H9 (cell line): ENCODE data around the gene RINT1. TPM values are rescaled to one million over a fixed set of nuclear protein-coding genes. Genes with fewer than 3 reads are reported as not detected.

Experiments
- DNase-seq: peaks from one replicate; pipeline ENCODE4 v3.0.0-alpha.2; 2017
- H2AFZ ChIP-seq: one replicate; pipeline ENCODE4 v1.6.1; 2013; ENCODE audit warnings: mild to moderate bottlenecking, low read length, control low read depth, moderate library complexity
- H2AK5ac ChIP-seq: 2 replicates; pipeline ENCODE4 v1.6.1; 2013; ENCODE audit warnings: low read length, control low read depth, mixed read lengths; ENCODE audit not compliant: insufficient read length
- H2BK120ac ChIP-seq: one replicate; pipeline ENCODE4 v1.6.1; 2013; ENCODE audit warnings: low read depth, mild to moderate bottlenecking, low read length, control low read depth, inconsistent platforms; ENCODE audit not compliant: poor library complexity, severe bottlenecking
- H2BK12ac ChIP-seq: 2 replicates; pipeline ENCODE4 v1.6.1; 2013; ENCODE audit warnings: low read length, control low read depth, mixed read lengths, low read depth; ENCODE audit not compliant: insufficient read length
- H2BK15ac ChIP-seq: 2 replicates; pipeline ENCODE4 v1.6.1; 2013; ENCODE audit warnings: low read depth, low read length, control low read depth
- H2BK20ac ChIP-seq: one replicate; pipeline ENCODE4 v1.6.1; 2013; ENCODE audit warnings: low read depth, mild to moderate bottlenecking, low read length, control low read depth, inconsistent platforms; ENCODE audit not compliant: poor library complexity, severe bottlenecking
- H2BK5ac ChIP-seq: 2 replicates; pipeline ENCODE4 v1.6.1; 2013; ENCODE audit warnings: low read length, control low read depth, mixed read lengths; ENCODE audit not compliant: insufficient read length
- H3K14ac ChIP-seq: 2 replicates; pipeline ENCODE4 v1.6.1; 2013; ENCODE audit warnings: low read length, control low read depth; ENCODE audit not compliant: insufficient read depth
- H3K18ac ChIP-seq: 2 replicates; pipeline ENCODE4 v1.6.1; 2013; ENCODE audit warnings: low read depth, mild to moderate bottlenecking, mixed read lengths, low read length, control low read depth; ENCODE audit not compliant: insufficient read length
- H3K23ac ChIP-seq: 2 replicates; pipeline ENCODE4 v1.6.1; 2013; ENCODE audit warnings: low read length, control low read depth, mixed read lengths, low read depth; ENCODE audit not compliant: insufficient read length
- H3K23me2 ChIP-seq: 2 replicates; pipeline ENCODE4 v1.6.1; 2013; ENCODE audit warnings: low read depth, mild to moderate bottlenecking, mixed read lengths, low read length, control low read depth; ENCODE audit not compliant: insufficient read length, poor library complexity, severe bottlenecking
- H3K27ac ChIP-seq: 2 replicates; pipeline ENCODE4 v1.5.1; 2013; ENCODE audit warnings: low read length, control low read depth, mixed read lengths, low read depth; ENCODE audit not compliant: insufficient read length
- H3K27me3 ChIP-seq: 2 replicates; pipeline ENCODE4 v1.6.1; 2013; ENCODE audit warnings: low read length, control low read depth, inconsistent platforms; ENCODE audit not compliant: insufficient read depth
- H3K4ac ChIP-seq: 2 replicates; pipeline ENCODE4 v1.6.1; 2013; ENCODE audit warnings: low read depth, mild to moderate bottlenecking, control low read depth, inconsistent platforms, low read length, moderate library complexity
- H3K4me1 ChIP-seq: 2 replicates; pipeline ENCODE4 v1.6.1; 2013; ENCODE audit warnings: low read length, control low read depth, inconsistent platforms; ENCODE audit not compliant: insufficient read depth
- H3K4me2 ChIP-seq: 2 replicates; pipeline ENCODE4 v1.6.1; 2013; ENCODE audit warnings: low read length, control low read depth, mixed read lengths; ENCODE audit not compliant: insufficient read length, insufficient read depth
- H3K56ac ChIP-seq: 2 replicates; pipeline ENCODE4 v1.6.1; 2013; ENCODE audit warnings: low read depth, mild to moderate bottlenecking, mixed read lengths, low read length, control low read depth; ENCODE audit not compliant: insufficient read length
- H3K79me1 ChIP-seq: 2 replicates; pipeline ENCODE4 v1.6.1; 2013; ENCODE audit warnings: low read depth, mild to moderate bottlenecking, moderate library complexity, low read length, control low read depth, inconsistent platforms; ENCODE audit not compliant: insufficient read depth, poor library complexity, severe bottlenecking
- H3K79me2 ChIP-seq: 2 replicates; pipeline ENCODE4 v1.6.1; 2013; ENCODE audit warnings: low read length, control low read depth, inconsistent platforms; ENCODE audit not compliant: insufficient read depth
- H3K9ac ChIP-seq: 2 replicates; pipeline ENCODE4 v1.6.1; 2013; ENCODE audit warnings: low read length, control low read depth, mixed read lengths; ENCODE audit not compliant: insufficient read length; ENCODE audit errors: extremely low read depth
- H3K9me3 ChIP-seq: one replicate; pipeline ENCODE4 v1.6.1; 2013; ENCODE audit warnings: low read depth, low read length, inconsistent platforms; ENCODE audit not compliant: control insufficient read depth
- H3T11ph ChIP-seq: one replicate; pipeline ENCODE4 v1.6.1; 2013; ENCODE audit warnings: mild to moderate bottlenecking, low read length, control low read depth, inconsistent platforms
- H4K20me1 ChIP-seq: one replicate; pipeline ENCODE4 v1.6.1; 2013; ENCODE audit not compliant: control insufficient read depth, insufficient read length, insufficient read depth
- H4K5ac ChIP-seq: 2 replicates; pipeline ENCODE4 v1.6.1; 2013; ENCODE audit warnings: low read depth, mild to moderate bottlenecking, mixed read lengths, low read length, control low read depth; ENCODE audit not compliant: insufficient read length
- H4K8ac ChIP-seq: replicated peaks from 2 replicates; pipeline ENCODE4 v1.6.1; 2013; ENCODE audit warnings: low read length, control low read depth, mixed read lengths, low read depth; ENCODE audit not compliant: insufficient read length
- H4K91ac ChIP-seq: 2 replicates; pipeline ENCODE4 v1.6.1; 2013; ENCODE audit warnings: low read depth, mild to moderate bottlenecking, moderate library complexity, mixed read lengths, low read length, control low read depth; ENCODE audit not compliant: insufficient read length
- H3K27ac Mint-ChIP-seq, 3 experiments: 2 replicates in 2 of 3; 3 replicates in 1 of 3; pipeline ENCODE4 v1.8.0; 2020 to 2021; ENCODE audit warnings: mixed read lengths in 3 of 3, mild to moderate bottlenecking in 1 of 3, moderate library complexity in 1 of 3
- H3K27me3 Mint-ChIP-seq: 2 replicates; pipeline ENCODE4 v1.8.0; 2021; ENCODE audit warnings: low read depth, mild to moderate bottlenecking, moderate library complexity, mixed read lengths
- H3K36me3 Mint-ChIP-seq, 3 experiments: 2 replicates in 2 of 3; 3 replicates in 1 of 3; pipeline ENCODE4 v1.8.0; 2020 to 2021; ENCODE audit warnings: low read depth in 3 of 3, mixed read lengths in 3 of 3; ENCODE audit not compliant: insufficient read depth in 1 of 3
- H3K4me1 Mint-ChIP-seq, 2 experiments: 2 replicates each; pipeline ENCODE4 v1.8.0; 2020; ENCODE audit warnings: mixed read lengths in 2 of 2
- H3K4me3 Mint-ChIP-seq, 2 experiments: 2 replicates in 1 of 2; 3 replicates in 1 of 2; pipeline ENCODE4 v1.8.0; 2020 to 2021; ENCODE audit warnings: mild to moderate bottlenecking in 2 of 2, mixed read lengths in 2 of 2, moderate library complexity in 1 of 2
- H3K9me3 Mint-ChIP-seq, 2 experiments: 2 replicates in 1 of 2; 3 replicates in 1 of 2; pipeline ENCODE4 v1.8.0; 2020; ENCODE audit warnings: mild to moderate bottlenecking in 2 of 2, mixed read lengths in 2 of 2, moderate library complexity in 1 of 2
- WGBS: extraction: QIAGEN DNeasy Blood & Tissue Kit; methylation state at CpG from one replicate; pipeline ENCODE4 v1.1.7; 2013; ENCODE audit warnings: missing lambda C conversion rate, low lambda C conversion rate, mixed read lengths; ENCODE audit not compliant: insufficient read length; ENCODE audit errors: extremely low coverage; 5-methylcytosine and 5-hydroxymethylcytosine counted together
- total RNA-seq: library from RNA; stranded (reverse); gene quantifications from 2 replicates; pipeline ENCODE4 v1.2.1, GENCODE V29; 2021
- TF ChIP-seq, protein P1 (sequence below): fragments of 200-600 bp; sonication (generic); conservative IDR thresholded peaks from 3 replicates; pipeline ENCODE4 v1.8.0; 2021; ENCODE audit warnings: antibody characterized with exemption, mild to moderate bottlenecking

Gene RINT1
- total RNA-seq, 1 experiment from 2014 or later, result 21.5 TPM

DNA sequence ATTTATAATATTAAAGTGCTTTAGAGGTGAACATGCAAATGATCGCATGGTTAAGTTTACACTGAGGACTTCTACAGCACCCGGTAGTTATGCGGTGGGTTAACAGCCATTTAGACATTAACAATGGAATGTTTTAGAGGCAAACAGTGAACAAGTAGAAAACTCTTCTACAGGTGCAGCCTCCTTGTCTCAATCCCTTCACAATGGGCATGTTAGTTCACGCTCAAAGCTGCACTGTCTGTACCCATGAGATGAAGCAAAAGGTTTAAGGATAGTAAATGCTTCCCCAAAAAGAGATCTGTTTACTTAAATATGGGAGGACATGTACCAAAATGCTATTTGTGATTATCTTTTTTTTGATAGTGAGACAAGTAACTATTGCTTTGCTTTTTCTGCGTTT, 35.0 kb upstream of the RINT1 start:
- Histone ChIP-seq H3K23ac (no peak overlapping the region), H2AK5ac (no peak overlapping the region), H2BK20ac (no peak overlapping the region), H3K4me1 (no peaks in the 10 kb centered on the region), H2BK5ac (no peak overlapping the region), H3K4me2 (no peak overlapping the region), H2AFZ (no peak overlapping the region), H4K91ac (no peak overlapping the region), H3K23me2 (no peaks in the 10 kb centered on the region), H3K14ac (no peak overlapping the region), H3T11ph (no peak overlapping the region), H3K27me3 (no peaks in the 10 kb centered on the region), H4K5ac (no peak overlapping the region), H3K9ac (no peak overlapping the region), H3K18ac (no peak overlapping the region), H3K4ac (no peak overlapping the region), H3K56ac (no peak overlapping the region), H2BK120ac (no peak overlapping the region), H3K79me2 (no peaks in the 10 kb centered on the region), H3K27ac (no peak overlapping the region), H2BK12ac (no peak overlapping the region), H4K20me1 (no peaks in the 10 kb centered on the region), H2BK15ac (no peak overlapping the region), H4K8ac (no peak overlapping the region), H3K79me1 (no peaks in the 10 kb centered on the region), H3K9me3 (no peaks in the 10 kb centered on the region)
- H3K4me1 Mint-ChIP-seq, result peaks cover 0 to 4% of the 10 kb centered on the region in 2 experiments; a peak in 3 of 4 replicates
- H3K9me3 Mint-ChIP-seq, result no peaks in the 10 kb centered on the region
- no peaks in the 10 kb centered on the region for H3K27me3 Mint-ChIP-seq
- no peak for DNase-seq
- TF ChIP-seq, protein P1, sequence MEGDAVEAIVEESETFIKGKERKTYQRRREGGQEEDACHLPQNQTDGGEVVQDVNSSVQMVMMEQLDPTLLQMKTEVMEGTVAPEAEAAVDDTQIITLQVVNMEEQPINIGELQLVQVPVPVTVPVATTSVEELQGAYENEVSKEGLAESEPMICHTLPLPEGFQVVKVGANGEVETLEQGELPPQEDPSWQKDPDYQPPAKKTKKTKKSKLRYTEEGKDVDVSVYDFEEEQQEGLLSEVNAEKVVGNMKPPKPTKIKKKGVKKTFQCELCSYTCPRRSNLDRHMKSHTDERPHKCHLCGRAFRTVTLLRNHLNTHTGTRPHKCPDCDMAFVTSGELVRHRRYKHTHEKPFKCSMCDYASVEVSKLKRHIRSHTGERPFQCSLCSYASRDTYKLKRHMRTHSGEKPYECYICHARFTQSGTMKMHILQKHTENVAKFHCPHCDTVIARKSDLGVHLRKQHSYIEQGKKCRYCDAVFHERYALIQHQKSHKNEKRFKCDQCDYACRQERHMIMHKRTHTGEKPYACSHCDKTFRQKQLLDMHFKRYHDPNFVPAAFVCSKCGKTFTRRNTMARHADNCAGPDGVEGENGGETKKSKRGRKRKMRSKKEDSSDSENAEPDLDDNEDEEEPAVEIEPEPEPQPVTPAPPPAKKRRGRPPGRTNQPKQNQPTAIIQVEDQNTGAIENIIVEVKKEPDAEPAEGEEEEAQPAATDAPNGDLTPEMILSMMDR, result no peak
- no peak overlapping the region for H3K4me3 Mint-ChIP-seq
- WGBS, result no CpG with 5 or more reads among the region's 5 CpGs
- H3K27ac Mint-ChIP-seq, result no peak overlapping the region
- peaks cover 23 to 60% (median 27%) of the 10 kb centered on the region in 3 experiments; a peak in 6 of 7 replicates for H3K36me3 Mint-ChIP-seq
